H1 (cell line): Measurements from ENCODE around the gene USP10. TPM values are rescaled to one million over a fixed set of nuclear protein-coding genes. Genes with fewer than 3 reads are reported as not detected.

Experiments used
- CTCF ChIA-PET: fragments of 300-600 bp; sonication (Branson Sonifier 250); formaldehyde crosslinking; loops from one replicate; lab custom pipeline; 2021; ENCODE audit not compliant: partially characterized antibody; lab: Charles Lee
- POLR2A ChIA-PET: fragments of 300-600 bp; sonication (Branson Sonifier 250); formaldehyde crosslinking; loops from one replicate; lab custom pipeline; 2021; ENCODE audit warnings: inconsistent platforms; ENCODE audit not compliant: partially characterized antibody; lab: Charles Lee
- DNase-seq, 2 experiments: peaks; one replicate each; pipeline versions ENCODE4 v3.0.0 to v3.0.0-alpha.2; 2010 to 2022; ENCODE audit warnings: low spot score in 2 of 2, low read depth in 1 of 2, mixed read lengths in 1 of 2
- FAIRE-seq: peaks from 2 replicates; lab custom pipeline; 2011; peaks lifted over from hg19 to GRCh38; lab: Jason Lieb, UNC
- H2AFZ ChIP-seq: 2 replicates; pipeline ENCODE4 v1.8.1; 2012; ENCODE audit warnings: low read length, inconsistent platforms
- H2AK5ac ChIP-seq: 2 replicates; pipeline ENCODE4 v1.6.1; 2013; ENCODE audit warnings: low read depth, low read length
- H2BK120ac ChIP-seq: replicated peaks from 2 replicates; pipeline ENCODE3; 2013; ENCODE audit warnings: low read depth, low read length, inconsistent platforms
- H2BK12ac ChIP-seq: 2 replicates; pipeline ENCODE4 v1.6.1; 2013; ENCODE audit warnings: low read depth, low read length
- H2BK15ac ChIP-seq: 2 replicates; pipeline ENCODE4 v1.6.1; 2013; ENCODE audit warnings: low read length
- H2BK20ac ChIP-seq: 2 replicates; pipeline ENCODE4 v1.6.1; 2013; ENCODE audit warnings: low read length
- H2BK5ac ChIP-seq: 2 replicates; pipeline ENCODE4 v1.6.1; 2013; ENCODE audit warnings: low read depth, low read length
- H3K14ac ChIP-seq: 2 replicates; pipeline ENCODE4 v1.6.1; 2013; ENCODE audit warnings: inconsistent platforms; ENCODE audit not compliant: insufficient read length
- H3K18ac ChIP-seq: 2 replicates; pipeline ENCODE4 v1.6.1; 2013; ENCODE audit warnings: low read length; ENCODE audit errors: extremely low read depth
- H3K23ac ChIP-seq: 2 replicates; pipeline ENCODE4 v1.6.1; 2013; ENCODE audit warnings: inconsistent platforms; ENCODE audit not compliant: insufficient read length
- H3K23me2 ChIP-seq: 2 replicates; pipeline ENCODE4 v1.6.1; 2013; ENCODE audit warnings: low read depth, low read length
- H3K27ac ChIP-seq: 2 replicates; pipeline ENCODE4 v1.6.1; 2011; ENCODE audit warnings: low read depth, low read length, inconsistent platforms
- H3K27me3 ChIP-seq, 4 experiments: replicated peaks in 1 of 4; 1 replicate in 1 of 4; 2 replicates in 3 of 4; pipeline versions ENCODE4 v1.6.1 to v1.8.1; 2011 to 2013; ENCODE audit warnings: low read length in 3 of 4, mild to moderate bottlenecking in 3 of 4, inconsistent platforms in 2 of 4, mixed read lengths in 2 of 4, moderate library complexity in 1 of 4; ENCODE audit not compliant: control insufficient read depth in 3 of 4, insufficient read depth in 3 of 4; ENCODE audit errors: extremely low read depth in 1 of 4
- H3K36me3 ChIP-seq, 4 experiments: 2 replicates each; pipeline versions ENCODE4 v1.6.1 to v1.8.1; 2011 to 2013; ENCODE audit warnings: mild to moderate bottlenecking in 4 of 4, low read length in 3 of 4, moderate library complexity in 2 of 4, control low read depth in 1 of 4, inconsistent platforms in 1 of 4; ENCODE audit not compliant: insufficient read depth in 4 of 4, control insufficient read depth in 2 of 4
- H3K4ac ChIP-seq: replicated peaks from 2 replicates; pipeline ENCODE3; 2013; ENCODE audit warnings: low read length, low read depth, mixed read lengths, inconsistent platforms; ENCODE audit not compliant: insufficient read length
- H3K4me1 ChIP-seq, 4 experiments: replicated peaks in 1 of 4; 1 replicate in 1 of 4; 2 replicates in 3 of 4; pipeline versions ENCODE4 v1.6.1 to v1.8.1; 2011 to 2013; ENCODE audit warnings: low read length in 3 of 4, inconsistent platforms in 2 of 4, mixed read lengths in 1 of 4; ENCODE audit not compliant: insufficient read depth in 4 of 4, control insufficient read depth in 3 of 4
- H3K4me2 ChIP-seq, 2 experiments: 2 replicates each; pipeline versions ENCODE4 v1.6.1 to v1.8.1; 2011 to 2013; ENCODE audit warnings: low read depth in 2 of 2, low read length in 2 of 2, control low read depth in 1 of 2, inconsistent platforms in 1 of 2, mild to moderate bottlenecking in 1 of 2; ENCODE audit not compliant: insufficient read depth in 1 of 2
- H3K4me3 ChIP-seq, 4 experiments: fragments of 200-600, 300-600 bp in 1 of 4; sonication (generic), shearing (Covaris generic), sonication (Bioruptor Twin) in 1 of 4; 2 replicates each; pipeline versions ENCODE4 v1.5.1 to v1.8.1; 2011 to 2016; ENCODE audit warnings: low read length in 4 of 4, low read depth in 3 of 4, control low read depth in 2 of 4, inconsistent platforms in 2 of 4, mild to moderate bottlenecking in 2 of 4, mixed read lengths in 1 of 4, moderate library complexity in 1 of 4; ENCODE audit not compliant: insufficient read depth in 2 of 4; ENCODE audit errors: extremely low read depth in 1 of 4
- H3K56ac ChIP-seq: replicated peaks from 2 replicates; pipeline ENCODE3; 2013; ENCODE audit warnings: low read depth, mild to moderate bottlenecking, mixed read lengths, low read length, inconsistent platforms; ENCODE audit not compliant: insufficient read length
- H3K79me1 ChIP-seq: 2 replicates; pipeline ENCODE4 v1.6.1; 2013; ENCODE audit warnings: low read depth, low read length, control low read depth
- H3K79me2 ChIP-seq, 2 experiments: 2 replicates each; pipeline versions ENCODE4 v1.6.1 to v1.8.1; 2012 to 2013; ENCODE audit warnings: low read length in 2 of 2, mild to moderate bottlenecking in 2 of 2, inconsistent platforms in 1 of 2; ENCODE audit not compliant: insufficient read depth in 2 of 2, control insufficient read depth in 1 of 2
- H3K9ac ChIP-seq, 4 experiments: replicated peaks in 1 of 4; 1 replicate in 1 of 4; 2 replicates in 3 of 4; pipeline versions ENCODE4 v1.6.1 to v1.8.1; 2011 to 2013; ENCODE audit warnings: low read depth in 3 of 4, low read length in 3 of 4, control low read depth in 2 of 4, mild to moderate bottlenecking in 2 of 4, moderate library complexity in 2 of 4, inconsistent platforms in 1 of 4; ENCODE audit errors: extremely low read depth in 1 of 4
- H3K9me3 ChIP-seq, 2 experiments: 2 replicates each; pipeline versions ENCODE4 v1.6.1 to v1.8.1; 2012 to 2013; ENCODE audit warnings: mild to moderate bottlenecking in 2 of 2, moderate library complexity in 2 of 2, control low read depth in 1 of 2, inconsistent platforms in 1 of 2, low read depth in 1 of 2, low read length in 1 of 2, mixed read lengths in 1 of 2; ENCODE audit not compliant: insufficient read depth in 2 of 2
- H4K20me1 ChIP-seq, 2 experiments: replicated peaks in 1 of 2; 2 replicates each; pipeline versions ENCODE3 to v1.8.1; 2011 to 2013; ENCODE audit warnings: inconsistent platforms in 2 of 2, low read length in 2 of 2, mild to moderate bottlenecking in 1 of 2; ENCODE audit not compliant: insufficient read depth in 2 of 2, control insufficient read depth in 1 of 2
- H4K5ac ChIP-seq: 2 replicates; pipeline ENCODE4 v1.6.1; 2013; ENCODE audit warnings: low read length, low read depth, mixed read lengths, inconsistent platforms; ENCODE audit not compliant: insufficient read length
- H4K8ac ChIP-seq: 2 replicates; pipeline ENCODE4 v1.8.0; 2013; ENCODE audit warnings: mild to moderate bottlenecking, moderate library complexity, low read length, inconsistent platforms; ENCODE audit not compliant: insufficient read depth; ENCODE audit errors: extremely low read depth
- H4K91ac ChIP-seq: replicated peaks from 2 replicates; pipeline ENCODE3; 2013; ENCODE audit warnings: low read length, mixed read lengths, inconsistent platforms; ENCODE audit not compliant: insufficient read length
- RBBP5 ChIP-seq: IDR thresholded peaks from 2 replicates; pipeline ENCODE4 v1.7.1; 2012; ENCODE audit warnings: low read depth, mild to moderate bottlenecking, inconsistent platforms, low read length, moderate library complexity, borderline replicate concordance
- RFX5 ChIP-seq: IDR thresholded peaks from 2 replicates; pipeline ENCODE4 v1.6.1; 2011; ENCODE audit warnings: low read depth, low read length, improper control_type of control experiment, borderline replicate concordance
- RXRA ChIP-seq: IDR thresholded peaks from 2 replicates; pipeline ENCODE4 v1.6.1; 2011; ENCODE audit warnings: low read depth, mild to moderate bottlenecking, low read length, moderate library complexity; ENCODE audit not compliant: insufficient read depth
- WGBS, 2 experiments: shearing (Covaris generic) in 1 of 2; methylation state at CpG; one replicate each; pipeline versions ENCODE4 v1.1.6 to v1.1.7; 2013 to 2015; ENCODE audit warnings: low lambda C conversion rate in 2 of 2, mixed read lengths in 2 of 2, inconsistent platforms in 1 of 2, low coverage in 1 of 2, missing lambda C conversion rate in 1 of 2; ENCODE audit not compliant: insufficient replicate concordance in 2 of 2, insufficient coverage in 1 of 2, insufficient read length in 1 of 2; ENCODE audit errors: extremely low coverage in 1 of 2, missing lambda C conversion rate in 1 of 2; 5-methylcytosine and 5-hydroxymethylcytosine counted together
- polyA plus RNA-seq, 7 experiments: library from polyadenylated mRNA; depleted of rRNA in 3 of 7; stranded (reverse) in 5 of 7; unstranded in 2 of 7; fragments of >200 nt in 5 of 7; fragments of 200-250 nt in 2 of 7; gene quantifications; 1 replicate in 5 of 7; 2 replicates in 1 of 7; 4 replicates in 1 of 7; pipeline versions ENCODE4 v1.2.1 to v1.2.3, GENCODE V29; 2011 to 2013; ENCODE audit warnings: missing spikeins in 2 of 7, mixed read lengths in 2 of 7
- total RNA-seq: library from RNA; stranded (reverse); fragmentation: NEBNext Ultra II Directional; extraction: Animal tissue kit (Norgen Biotek cat#: 25700); gene quantifications from 2 replicates; pipeline ENCODE4 v1.2.1, GENCODE V29; 2021

USP10 gene
- total and polyA plus RNA-seq, 2 of the 8 experiments (the other 6 are each of a cell fraction or from before 2014, with no cell fraction given), result 171 to 195 TPM

DNA sequence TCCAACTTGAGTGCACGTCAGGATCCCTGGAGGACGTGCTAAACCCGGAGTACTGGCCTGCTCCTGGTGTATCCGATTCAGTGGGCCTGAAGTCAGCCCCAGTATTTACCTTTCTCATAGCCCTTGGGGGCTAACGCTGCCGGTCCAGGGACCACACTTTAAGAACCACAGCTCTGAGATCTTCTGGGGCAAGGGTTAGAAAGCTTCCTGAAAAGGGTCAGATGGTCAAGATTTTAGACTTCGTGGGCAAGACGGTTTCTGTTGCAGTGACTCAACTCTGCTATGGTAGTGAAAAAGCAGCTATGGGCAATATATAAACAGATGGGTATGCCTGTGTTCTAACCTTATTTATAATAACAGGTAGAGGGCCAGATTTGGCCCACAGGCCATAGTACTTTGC lies 14.6 kb upstream of the USP10 start:
- ChIA-PET CTCF (interaction anchor here (1.1 to 1.9 kb wide), 5 partner anchors 10 to 53 kb away, joined by 3 to 10 read pairs (median 4); no protein-coding TSS in a partner anchor), POLR2A (interaction anchor here (1.0 kb wide), 1 partner anchor 9 kb away, joined by 5 read pairs; no protein-coding TSS in a partner anchor)
- Histone ChIP-seq H2BK12ac (peak overlapping the region; percentile 61; the same call in 1 of the 2 replicates), H2AK5ac (no peak overlapping the region), H3K27me3 (no peaks in the 10 kb centered on the region; a peak in 1 of 7 replicates), H2BK20ac (peak overlapping the region; percentile 87; the same call in 1 of the 2 replicates), H3K4ac (peak overlapping the region; percentile 57), H3K9me3 (no peaks in the 10 kb centered on the region), H3K23me2 (no peaks in the 10 kb centered on the region), H3K79me1 (no peaks in the 10 kb centered on the region), H3K18ac (peak overlapping the region; percentile 62; the same call in 1 of the 2 replicates), H4K20me1 (no peaks in the 10 kb centered on the region), H3K79me2 (no peaks in the 10 kb centered on the region), H3K14ac (no peak overlapping the region), H4K8ac (no peak overlapping the region), H3K4me2 (no peak overlapping the region; a peak in 1 of 4 replicates), H2BK5ac (peak overlapping the region; percentile 41; the same call in 1 of the 2 replicates), H2BK15ac (no peak overlapping the region), H4K5ac (no peak overlapping the region), H2AFZ (no peak overlapping the region), H4K91ac (no peak overlapping the region), H3K4me1 (peaks cover 0 to 12% (median 6%) of the 10 kb centered on the region in 4 experiments; a peak in 5 of 7 replicates), H2BK120ac (peak overlapping the region; percentile 51), H3K23ac (no peak overlapping the region), H3K56ac (no peak overlapping the region), H3K27ac (no peak overlapping the region), H3K9ac (no peak overlapping the region), H3K4me3 (no peak overlapping the region), H3K36me3 (no peaks in the 10 kb centered on the region)
- no peak for TF ChIP-seq RXRA
- no peak for TF ChIP-seq RFX5
- TF ChIP-seq RBBP5, result no peak
- 93% methylated on average over 8 of the region's 8 CpGs; no CpG with 5 or more reads in 1 of the 2 experiments for WGBS, 2 experiments
- DNase-seq (no peak), FAIRE-seq (no peak)
